ENCODE data around the gene TGIF2. TPM values are rescaled to one million over a fixed set of nuclear protein-coding genes. Genes with fewer than 3 reads are reported as not detected.

The TGIF2 gene
- total and polyA plus RNA-seq, 9 of the 15 experiments (the other 6 are each of a cell fraction or from before 2014, with no cell fraction given), result 6.8 to 27.8 (median 15.7) TPM

- TF ChIP-seq SIN3A (IDR thresholded peaks at IDR 0.05; ENCODE audit: borderline replicate concordance in 2 of 2, control insufficient read depth in 1 of 2, low read depth in 2 of 2, low read length in 2 of 2) (peak in 1 of 2 experiments; percentile 10; a peak in 1 of 4 replicates), CEBPB (tag; IDR thresholded peaks at IDR 0.05) (peak; percentile 85), THRAP3 (IDR thresholded peaks at IDR 0.05; ENCODE audit: borderline replicate concordance) (no peak), BRD4 (IDR thresholded peaks at IDR 0.05) (no peak), EHMT2 (IDR thresholded peaks at IDR 0.05) (no peak), CBX2 (IDR thresholded peaks at IDR 0.05; ENCODE audit: insufficient read depth, low read length, poor library complexity, severe bottlenecking) (no peak), C11orf30 (IDR thresholded peaks at IDR 0.05; ENCODE audit: low read depth) (peak; percentile 82), RB1 (IDR thresholded peaks at IDR 0.05; ENCODE audit: low read depth) (no peak), ZNF347 (CRISPR knock-in tag; IDR thresholded peaks at IDR 0.05; ENCODE audit: low read depth) (no peak), MAFF (IDR thresholded peaks at IDR 0.05; ENCODE audit: low read length) (peak; percentile 56; the same call in 1 of the 2 replicates), ARID1B (IDR thresholded peaks at IDR 0.05) (no peak), TEAD4 (IDR thresholded peaks at IDR 0.05; ENCODE audit: low read length) (no peak), TEAD4 (CRISPR knock-in tag; IDR thresholded peaks at IDR 0.05; ENCODE audit: borderline replicate concordance) (no peak), ZC3H4 (CRISPR knock-in tag; IDR thresholded peaks at IDR 0.05; ENCODE audit: borderline replicate concordance) (no peak), NR4A1 (CRISPR knock-in tag; IDR thresholded peaks at IDR 0.05) (no peak), NR4A1 (tag; IDR thresholded peaks at IDR 0.05) (no peak), CHCHD3 (CRISPR knock-in tag; IDR thresholded peaks at IDR 0.05) (no peak), FOSL1 (tag; conservative IDR thresholded peaks at IDR 0.05) (no peak), MLX (CRISPR knock-in tag; conservative IDR thresholded peaks at IDR 0.05) (no peak), NR3C1 (CRISPR knock-in tag; IDR thresholded peaks at IDR 0.05) (no peak), PTRF (tag; IDR thresholded peaks at IDR 0.05) (no peak), ESRRA (IDR thresholded peaks at IDR 0.05; ENCODE audit: borderline replicate concordance, low read depth) (peak; percentile 61; the same call in 1 of the 2 replicates)
- TF ChIP-seq, protein P1, sequence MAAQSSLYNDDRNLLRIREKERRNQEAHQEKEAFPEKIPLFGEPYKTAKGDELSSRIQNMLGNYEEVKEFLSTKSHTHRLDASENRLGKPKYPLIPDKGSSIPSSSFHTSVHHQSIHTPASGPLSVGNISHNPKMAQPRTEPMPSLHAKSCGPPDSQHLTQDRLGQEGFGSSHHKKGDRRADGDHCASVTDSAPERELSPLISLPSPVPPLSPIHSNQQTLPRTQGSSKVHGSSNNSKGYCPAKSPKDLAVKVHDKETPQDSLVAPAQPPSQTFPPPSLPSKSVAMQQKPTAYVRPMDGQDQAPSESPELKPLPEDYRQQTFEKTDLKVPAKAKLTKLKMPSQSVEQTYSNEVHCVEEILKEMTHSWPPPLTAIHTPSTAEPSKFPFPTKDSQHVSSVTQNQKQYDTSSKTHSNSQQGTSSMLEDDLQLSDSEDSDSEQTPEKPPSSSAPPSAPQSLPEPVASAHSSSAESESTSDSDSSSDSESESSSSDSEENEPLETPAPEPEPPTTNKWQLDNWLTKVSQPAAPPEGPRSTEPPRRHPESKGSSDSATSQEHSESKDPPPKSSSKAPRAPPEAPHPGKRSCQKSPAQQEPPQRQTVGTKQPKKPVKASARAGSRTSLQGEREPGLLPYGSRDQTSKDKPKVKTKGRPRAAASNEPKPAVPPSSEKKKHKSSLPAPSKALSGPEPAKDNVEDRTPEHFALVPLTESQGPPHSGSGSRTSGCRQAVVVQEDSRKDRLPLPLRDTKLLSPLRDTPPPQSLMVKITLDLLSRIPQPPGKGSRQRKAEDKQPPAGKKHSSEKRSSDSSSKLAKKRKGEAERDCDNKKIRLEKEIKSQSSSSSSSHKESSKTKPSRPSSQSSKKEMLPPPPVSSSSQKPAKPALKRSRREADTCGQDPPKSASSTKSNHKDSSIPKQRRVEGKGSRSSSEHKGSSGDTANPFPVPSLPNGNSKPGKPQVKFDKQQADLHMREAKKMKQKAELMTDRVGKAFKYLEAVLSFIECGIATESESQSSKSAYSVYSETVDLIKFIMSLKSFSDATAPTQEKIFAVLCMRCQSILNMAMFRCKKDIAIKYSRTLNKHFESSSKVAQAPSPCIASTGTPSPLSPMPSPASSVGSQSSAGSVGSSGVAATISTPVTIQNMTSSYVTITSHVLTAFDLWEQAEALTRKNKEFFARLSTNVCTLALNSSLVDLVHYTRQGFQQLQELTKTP (IDR thresholded peaks at IDR 0.05; ENCODE audit: low read depth in 1 of 2, partially characterized antibody in 2 of 2), result no peak
Measured at GRCh38 chr20:36606158-36607066, 33.0 kb downstream of the TGIF2 start (continued).

Data from K562 (cell line).